Measurements from ENCODE around the gene NDUFB4.
A peak's percentile ranks its signal among the peaks of the same experiment; 100 is the strongest.

Gene NDUFB4

DNA sequence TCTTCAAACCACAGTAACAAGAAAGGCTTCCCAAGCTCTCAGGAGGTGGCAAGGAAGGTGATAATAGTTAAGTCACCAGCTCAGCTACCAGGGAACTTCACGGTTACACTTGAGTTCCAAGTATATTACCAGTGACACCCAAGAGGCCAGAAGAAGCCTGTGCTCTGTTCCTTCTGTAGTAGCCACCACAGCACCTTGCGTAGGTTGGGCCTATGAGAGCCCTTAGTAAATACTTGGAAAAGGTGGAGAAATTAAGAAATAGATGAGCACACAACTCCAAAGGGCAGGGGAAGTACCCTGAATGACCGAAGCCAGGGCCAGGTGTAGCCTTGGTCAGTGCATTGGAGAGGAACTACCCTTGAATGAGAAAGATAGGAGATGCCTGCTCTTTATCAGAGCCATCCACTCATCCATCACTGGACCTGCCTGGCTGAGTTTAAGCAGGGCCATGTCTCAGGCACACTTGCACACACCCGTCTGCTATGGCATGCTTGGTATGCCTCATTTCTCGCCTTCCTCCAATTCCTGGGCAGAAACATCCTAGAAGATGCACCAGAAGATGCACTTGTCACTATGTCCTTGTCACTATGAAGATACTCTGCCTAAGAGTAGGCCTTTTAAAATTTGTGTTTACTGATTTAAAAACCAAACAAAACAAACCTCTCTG lies 32.6 kb upstream of the NDUFB4 start:
- DNase-seq (ENCODE audit: insufficient read length, low spot score) (no peak), FAIRE-seq (no peak)
- no peak for TF ChIP-seq POLR2A (IDR thresholded peaks at IDR 0.05; ENCODE audit: low read depth, low read length)

- TF ChIP-seq POLR2A (IDR thresholded peaks at IDR 0.05; ENCODE audit: low read depth, low read length), result no peak
- no peak for FAIRE-seq
- DNase-seq (ENCODE audit: insufficient read length, low spot score), result no peak
These were observed 29.7 kb upstream of the NDUFB4 start for GRCh38 chr3:120566243-120566975.

- TF ChIP-seq POLR2A (IDR thresholded peaks at IDR 0.05; ENCODE audit: low read depth, low read length), result no peak
- peak; percentile 36 for FAIRE-seq
These were observed 28.6 kb upstream of the NDUFB4 start for GRCh38 chr3:120567370-120568201.

GRCh38 chr3:120568202-120568531 lies 28.0 kb upstream of the NDUFB4 start:
- FAIRE-seq (no peak), DNase-seq (ENCODE audit: insufficient read length, low spot score) (no peak)
- no peak for TF ChIP-seq POLR2A (IDR thresholded peaks at IDR 0.05; ENCODE audit: low read depth, low read length)

More at GRCh38 chr3:120567370-120568201, 28.6 kb upstream of the NDUFB4 start:
- no peak for DNase-seq (ENCODE audit: insufficient read length, low spot score)

- no peak for TF ChIP-seq POLR2A (IDR thresholded peaks at IDR 0.05; ENCODE audit: low read depth, low read length)
- FAIRE-seq, result peak; percentile 81
- no peak for DNase-seq (ENCODE audit: insufficient read length, low spot score)
These were observed 27.5 kb upstream of the NDUFB4 start for GRCh38 chr3:120568598-120568997.

DNA sequence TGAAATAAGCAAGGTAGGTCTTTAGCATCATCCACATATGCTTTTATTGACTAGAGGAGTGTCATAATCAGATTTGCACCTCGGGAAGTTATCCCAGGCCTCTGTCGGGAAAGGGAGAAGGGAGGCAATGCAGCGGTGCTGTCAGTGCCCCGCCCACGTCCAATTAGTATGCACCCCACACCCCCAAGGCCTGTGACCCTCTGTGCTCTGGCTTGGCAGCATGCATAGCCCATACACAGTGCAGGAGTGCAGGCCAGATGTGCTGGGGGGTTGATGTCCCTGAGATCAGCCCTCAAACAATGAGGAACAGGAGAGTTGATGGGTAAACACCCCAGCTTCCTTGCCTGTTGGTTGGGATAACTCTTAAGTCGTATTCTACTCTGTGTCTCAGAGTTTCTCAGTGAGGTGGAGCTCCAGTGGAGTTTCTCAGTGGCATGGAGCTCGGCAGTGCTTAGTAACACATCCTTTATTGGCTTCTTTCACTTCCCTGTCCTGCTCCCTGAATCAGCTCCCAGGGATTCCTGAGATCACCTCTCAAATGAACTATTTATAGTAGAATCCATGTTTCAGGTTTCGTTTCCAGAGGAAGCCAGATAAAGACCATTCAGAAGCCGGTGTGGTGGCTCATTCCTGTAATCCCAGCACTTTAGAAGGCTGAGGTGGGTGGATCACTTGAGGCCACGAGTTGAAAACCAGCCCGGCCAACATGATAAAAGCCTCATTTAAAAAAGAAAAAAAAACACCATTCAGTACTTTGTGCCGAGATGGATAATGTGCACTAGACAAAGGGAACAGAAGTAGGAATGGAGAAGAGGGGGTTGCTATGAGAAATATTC lies 26.7 kb upstream of the NDUFB4 start:
- peak; percentile 45 for FAIRE-seq
- DNase-seq (ENCODE audit: insufficient read length, low spot score), result no peak
- no peak for TF ChIP-seq POLR2A (IDR thresholded peaks at IDR 0.05; ENCODE audit: low read depth, low read length)

DNA sequence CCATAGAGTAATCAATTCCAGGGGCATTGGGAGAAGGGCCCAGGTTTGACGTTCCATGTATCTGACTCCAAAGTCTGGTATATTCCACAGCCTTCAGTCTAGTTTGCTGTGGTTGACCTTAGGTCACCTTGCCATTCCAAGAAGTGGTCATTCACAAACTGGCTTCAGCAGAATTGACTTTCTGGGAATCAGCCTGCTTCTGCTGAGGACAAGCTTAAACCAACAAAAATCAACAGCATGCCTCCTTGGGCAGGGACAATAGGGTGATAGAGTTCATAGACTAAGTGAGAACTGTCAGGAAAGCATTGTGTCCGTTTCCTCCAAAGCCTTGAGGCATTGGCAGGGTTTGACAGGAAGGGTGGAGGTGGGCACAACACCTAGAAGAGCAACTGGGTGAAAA lies 24.1 kb upstream of the NDUFB4 start:
- FAIRE-seq (no peak), DNase-seq (ENCODE audit: insufficient read length, low spot score) (no peak)
- no peak for TF ChIP-seq POLR2A (IDR thresholded peaks at IDR 0.05; ENCODE audit: low read depth, low read length)

DNA sequence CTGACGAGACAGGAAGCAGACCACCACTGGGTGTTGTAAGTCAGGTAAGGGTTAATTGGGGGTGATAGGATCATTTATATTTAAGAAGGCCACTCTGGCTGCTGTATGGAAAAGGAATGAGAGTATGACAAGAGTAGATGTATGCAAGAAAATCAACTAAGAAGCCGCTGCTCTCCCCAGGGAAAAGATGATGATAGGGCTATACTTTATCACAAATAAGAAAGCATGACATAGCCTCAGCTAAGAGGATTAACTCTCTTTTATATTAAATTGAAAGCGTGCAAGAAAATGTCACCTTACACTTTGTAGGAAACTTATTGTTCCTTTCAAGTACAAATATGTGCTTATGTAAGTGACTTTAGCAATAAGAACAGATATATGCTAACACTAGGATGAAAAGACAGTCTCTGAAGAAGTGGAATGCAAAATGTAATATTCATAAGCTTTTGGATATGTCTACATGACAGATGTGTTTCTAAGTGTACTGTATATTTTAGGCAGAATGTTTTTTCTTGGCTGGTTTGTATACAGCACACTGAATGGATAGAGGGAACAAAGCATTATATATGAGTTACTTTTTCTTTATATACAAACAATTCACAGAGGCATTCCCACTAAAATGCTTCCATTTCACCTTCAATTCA lies 8.7 kb upstream of the NDUFB4 start:
- TF ChIP-seq POLR2A (IDR thresholded peaks at IDR 0.05; ENCODE audit: low read depth, low read length), result no peak
- no peak for FAIRE-seq

GRCh38 chr3:120595788-120596115 lies 384 bp upstream of the NDUFB4 start:
- DNase-seq (ENCODE audit: insufficient read length, low spot score) (no peak), FAIRE-seq (no peak)
- no peak for TF ChIP-seq POLR2A (IDR thresholded peaks at IDR 0.05; ENCODE audit: low read depth, low read length)

More for the DNA sequence above, 8.7 kb upstream of the NDUFB4 start:
- DNase-seq (ENCODE audit: insufficient read length, low spot score), result no peak

- DNase-seq (ENCODE audit: insufficient read length, low spot score) (no peak), FAIRE-seq (no peak)
- TF ChIP-seq POLR2A (IDR thresholded peaks at IDR 0.05; ENCODE audit: low read depth, low read length), result no peak
These were observed 702 bp downstream of the NDUFB4 start for GRCh38 chr3:120596853-120597223.

GRCh38 chr3:120597445-120598049 lies 1.4 kb downstream of the NDUFB4 start:
- TF ChIP-seq POLR2A (IDR thresholded peaks at IDR 0.05; ENCODE audit: low read depth, low read length), result no peak
- DNase-seq (ENCODE audit: insufficient read length, low spot score) (no peak), FAIRE-seq (no peak)

- DNase-seq (ENCODE audit: insufficient read length, low spot score), result no peak
- FAIRE-seq, result no peak
- no peak for TF ChIP-seq POLR2A (IDR thresholded peaks at IDR 0.05; ENCODE audit: low read depth, low read length)
These were observed 3.1 kb downstream of the NDUFB4 start for GRCh38 chr3:120599211-120599610.

DNA sequence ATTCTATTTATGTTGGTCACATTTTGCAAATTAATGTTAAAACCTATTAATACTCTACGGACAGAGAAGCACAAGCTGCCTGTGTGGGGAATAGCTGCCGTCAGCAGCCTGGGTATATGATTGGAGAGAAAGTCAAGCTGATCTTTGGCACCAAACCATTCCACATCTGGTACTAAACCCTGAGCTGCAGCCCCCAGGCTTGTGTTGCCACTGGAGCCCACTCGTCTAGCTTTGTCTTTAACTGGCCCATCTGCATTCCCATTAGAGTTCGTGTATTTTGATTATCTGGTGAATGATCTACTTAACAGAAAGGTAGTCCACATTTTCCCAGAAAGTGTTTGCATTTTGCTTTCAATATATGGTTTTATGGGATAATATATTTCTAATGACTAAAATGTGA lies 5.4 kb downstream of the NDUFB4 start:
- no peak for TF ChIP-seq POLR2A (IDR thresholded peaks at IDR 0.05; ENCODE audit: low read depth, low read length)
- FAIRE-seq, result no peak
- no peak for DNase-seq (ENCODE audit: insufficient read length, low spot score)

Measured in H54 (cell line).